GM21737 (cell line): ENCODE results near the gene RAB36.

ENCODE experiments used
- ATAC-seq: cut with Tn5 transposase; IDR thresholded peaks from one replicate; pipeline ENCODE4 v1.9.1; 2021; ENCODE audit warnings: mild to moderate bottlenecking, moderate library complexity; ENCODE audit not compliant: unreplicated experiment

Gene RAB36, protein sequence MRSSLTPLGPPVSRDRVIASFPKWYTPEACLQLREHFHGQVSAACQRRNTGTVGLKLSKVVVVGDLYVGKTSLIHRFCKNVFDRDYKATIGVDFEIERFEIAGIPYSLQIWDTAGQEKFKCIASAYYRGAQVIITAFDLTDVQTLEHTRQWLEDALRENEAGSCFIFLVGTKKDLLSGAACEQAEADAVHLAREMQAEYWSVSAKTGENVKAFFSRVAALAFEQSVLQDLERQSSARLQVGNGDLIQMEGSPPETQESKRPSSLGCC

GRCh38 chr22:23144932-23145877 is at the start of gene RAB36:
Gene RAB36 (plus strand): TSS chr22:23145477. CDS start chr22:23146617, 1,140 bp downstream.
- ATAC-seq = no peak

DNA sequence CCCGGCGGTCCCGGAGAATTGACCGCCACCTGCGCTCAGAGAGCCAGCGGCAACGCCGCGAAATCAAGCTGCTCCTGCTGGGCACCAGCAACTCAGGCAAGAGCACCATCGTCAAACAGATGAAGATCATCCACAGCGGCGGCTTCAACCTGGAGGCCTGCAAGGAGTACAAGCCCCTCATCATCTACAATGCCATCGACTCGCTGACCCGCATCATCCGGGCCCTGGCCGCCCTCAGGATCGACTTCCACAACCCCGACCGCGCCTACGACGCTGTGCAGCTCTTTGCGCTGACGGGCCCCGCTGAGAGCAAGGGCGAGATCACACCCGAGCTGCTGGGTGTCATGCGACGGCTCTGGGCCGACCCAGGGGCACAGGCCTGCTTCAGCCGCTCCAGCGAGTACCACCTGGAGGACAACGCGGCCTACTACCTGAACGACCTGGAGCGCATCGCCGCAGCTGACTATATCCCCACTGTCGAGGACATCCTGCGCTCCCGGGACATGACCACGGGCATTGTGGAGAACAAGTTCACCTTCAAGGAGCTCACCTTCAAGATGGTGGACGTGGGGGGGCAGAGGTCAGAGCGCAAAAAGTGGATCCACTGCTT is 49.4 kb upstream of the RAB36 start:
- no peak for ATAC-seq

- ATAC-seq = no peak
These were observed 47.7 kb upstream of the RAB36 start for GRCh38 chr22:23097412-23098229.

GRCh38 chr22:23098230-23098705 is 47.0 kb upstream of the RAB36 start:
- ATAC-seq = no peak

DNA sequence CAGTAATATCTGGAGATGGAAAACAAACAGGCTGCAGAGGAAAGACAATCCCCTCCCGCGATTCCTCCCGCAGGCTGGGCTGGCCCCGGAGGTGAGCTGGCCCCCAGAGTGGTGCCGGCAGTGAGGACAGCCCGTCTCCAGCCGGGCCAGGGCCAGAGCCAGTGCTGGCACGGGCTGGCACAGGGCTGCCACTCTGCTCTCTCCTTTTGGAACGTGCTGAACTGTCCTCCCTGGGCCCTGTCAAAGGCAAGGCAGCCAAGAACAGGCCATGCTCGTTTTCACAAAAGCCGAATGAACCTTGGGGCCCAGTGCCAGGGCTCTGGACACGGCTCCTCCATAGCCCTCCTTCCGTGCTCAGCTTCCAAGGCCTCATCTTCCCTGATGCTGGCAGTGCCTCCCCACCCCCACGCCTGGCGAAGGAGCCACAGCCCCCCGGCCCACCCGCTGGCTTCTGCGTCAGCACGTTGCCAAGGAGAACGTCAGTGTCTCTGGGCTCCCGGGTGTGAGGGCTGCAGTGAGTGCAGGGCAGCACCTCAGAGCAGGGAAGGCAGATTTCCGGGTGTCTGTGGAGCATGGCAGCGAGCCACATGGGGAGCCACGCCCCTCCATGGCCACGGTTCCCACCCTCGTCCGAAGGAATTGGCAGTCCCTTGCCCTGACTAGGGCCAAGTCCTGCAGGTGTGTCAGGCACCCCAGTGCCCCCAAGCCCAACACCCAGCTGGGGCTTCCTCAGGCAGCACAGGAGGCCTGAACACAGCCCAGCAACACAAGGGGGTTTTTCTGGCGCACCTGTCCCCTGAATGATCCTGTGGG is 46.4 kb upstream of the RAB36 start:
- ATAC-seq = no peak

DNA sequence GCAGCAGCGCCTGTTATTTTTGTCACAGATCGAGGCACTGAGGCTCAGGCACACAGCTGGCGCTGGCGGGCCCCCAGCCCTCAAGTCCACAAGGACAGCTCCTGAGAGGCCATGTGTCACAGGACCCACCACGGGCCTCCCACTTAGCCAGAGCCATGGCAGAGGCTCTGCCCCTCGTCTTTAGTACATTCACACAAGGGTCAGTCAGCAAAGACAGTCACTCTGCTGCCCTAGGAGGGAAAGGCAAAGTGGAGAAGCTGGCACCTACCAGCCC is 45.8 kb upstream of the RAB36 start:
- ATAC-seq = no peak

DNA sequence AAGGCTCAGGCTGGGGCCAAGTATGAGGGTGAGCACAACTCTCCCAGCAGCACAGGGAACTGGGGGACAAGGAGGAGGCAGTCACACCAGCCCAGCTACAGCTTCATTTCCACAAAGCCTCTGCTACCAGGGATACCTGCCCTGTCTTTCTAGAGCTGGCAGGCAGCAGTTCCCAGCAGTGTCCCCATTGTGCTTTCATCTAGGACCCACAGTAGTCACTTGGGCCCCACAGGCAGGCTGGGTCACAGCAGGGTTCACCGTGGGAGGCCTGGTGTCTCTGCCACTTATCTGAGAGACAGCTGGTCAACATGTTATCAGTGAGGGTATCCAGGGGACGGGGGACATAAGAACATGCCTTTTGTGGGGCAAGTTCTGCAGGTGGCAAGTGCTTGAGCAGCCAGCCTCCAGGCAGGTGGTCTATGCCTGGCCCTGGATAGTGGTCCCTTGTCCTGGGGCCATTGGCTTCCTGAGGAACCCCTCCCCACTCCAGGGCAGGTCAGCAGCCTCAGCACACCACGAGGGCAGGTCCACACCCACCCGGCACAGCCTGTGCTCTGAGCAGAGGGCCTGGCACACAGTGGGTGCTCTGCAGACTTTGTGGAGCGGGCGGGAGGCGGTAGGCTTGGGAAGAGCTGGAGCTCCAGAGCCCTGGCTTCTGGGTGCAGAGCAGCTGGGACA is 45.0 kb upstream of the RAB36 start:
- no peak for ATAC-seq

- no peak for ATAC-seq
These were observed 43.8 kb upstream of the RAB36 start for GRCh38 chr22:23101524-23101923.

GRCh38 chr22:23102002-23102655 is 43.1 kb upstream of the RAB36 start:
- no peak for ATAC-seq

DNA sequence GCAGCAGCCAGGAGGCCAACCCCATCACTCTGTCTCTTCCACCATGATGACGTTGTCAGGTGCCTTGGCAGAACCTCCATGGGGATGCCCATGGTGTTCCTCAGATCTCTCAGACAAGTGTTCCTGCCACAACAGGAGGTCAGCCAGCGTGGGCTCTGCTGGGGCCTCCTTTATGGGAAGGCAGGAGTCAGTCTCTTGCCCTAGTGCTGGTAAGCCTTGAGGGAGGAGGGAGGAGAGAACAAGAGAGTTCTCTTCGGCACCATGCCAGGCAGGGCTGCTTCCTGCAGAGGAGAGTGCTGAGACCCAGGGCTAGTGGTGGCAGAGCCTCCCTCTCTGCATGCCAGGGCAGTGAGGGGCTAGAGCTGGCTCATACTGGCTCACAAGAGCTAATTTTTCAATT is 42.5 kb upstream of the RAB36 start:
- ATAC-seq = no peak

GRCh38 chr22:23103199-23103954 is 41.9 kb upstream of the RAB36 start:
- ATAC-seq = no peak

DNA sequence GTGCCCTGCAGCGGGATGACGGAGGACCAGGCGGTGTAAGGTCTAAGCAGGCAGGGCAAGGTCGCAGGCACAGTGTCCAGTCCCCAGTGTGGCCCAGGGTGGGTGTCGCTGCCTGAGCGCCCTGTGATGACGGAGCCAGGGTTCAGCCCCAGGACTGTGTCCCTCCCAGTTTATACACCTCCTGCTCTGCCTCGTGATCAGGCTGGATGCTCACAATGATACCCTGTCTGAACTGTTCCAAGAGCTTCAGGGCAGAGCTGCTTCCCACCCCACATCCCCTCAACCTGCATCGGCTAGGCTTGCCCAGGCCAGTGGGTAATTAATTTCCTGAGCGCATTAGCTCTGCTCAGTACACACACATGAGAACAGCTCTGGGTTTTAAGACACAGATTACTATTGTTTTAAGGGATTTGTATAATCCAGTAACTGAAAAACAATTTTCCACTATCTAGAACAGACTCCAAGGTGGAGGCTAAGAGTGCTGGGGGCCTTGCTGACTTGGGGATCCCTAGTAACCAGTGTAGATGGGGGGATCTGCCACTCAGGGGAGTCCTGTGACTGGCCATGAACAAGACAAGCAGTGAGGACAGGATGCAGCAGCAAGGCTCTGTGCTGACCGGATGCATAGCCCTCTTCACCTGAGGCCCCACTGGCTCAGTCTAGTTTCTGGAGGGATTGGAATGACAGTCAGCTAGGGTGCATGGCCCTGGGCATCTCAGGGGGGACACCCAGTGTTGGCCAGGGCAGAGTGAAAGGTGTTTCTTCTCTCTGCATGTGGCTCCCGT is 40.9 kb upstream of the RAB36 start:
- no peak for ATAC-seq

GRCh38 chr22:23105304-23105703 is 40.0 kb upstream of the RAB36 start:
- ATAC-seq = no peak

DNA sequence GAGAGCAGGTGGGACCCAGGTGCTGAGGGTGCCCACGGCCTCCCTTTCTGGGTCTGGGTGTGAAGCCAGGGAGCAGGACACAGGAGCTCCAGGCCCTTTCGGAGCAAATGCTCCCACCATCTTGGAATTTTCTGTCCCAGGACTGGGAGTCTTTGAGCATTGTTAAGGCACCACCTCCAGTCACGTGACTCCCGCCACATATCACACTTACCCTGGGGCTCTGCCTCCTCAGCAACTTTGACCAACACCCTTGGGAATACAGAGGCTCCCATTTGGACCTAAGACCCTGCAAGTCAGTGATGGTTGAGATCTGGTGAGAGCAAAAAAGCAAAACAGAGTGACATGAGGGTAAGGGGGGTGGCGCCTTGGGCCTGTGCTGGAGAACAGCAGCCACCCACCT is 39.4 kb upstream of the RAB36 start:
- ATAC-seq = no peak

GRCh38 chr22:23106344-23106743 is 38.9 kb upstream of the RAB36 start:
- ATAC-seq = no peak

- ATAC-seq = no peak
These were observed 38.3 kb upstream of the RAB36 start for GRCh38 chr22:23106906-23107367.

- no peak for ATAC-seq
These were observed 37.6 kb upstream of the RAB36 start for GRCh38 chr22:23107487-23108248.
